WERI-Rb-1 (cell line): Measurements from ENCODE around the gene TAF1D.
"Not testable (repeated sequence)": the region's sequence is repeated elsewhere in the genome, so short reads cannot be mapped to it uniquely, and the experiment has no call there.

Experiments
- DNase-seq: peaks from one replicate; pipeline ENCODE4 v3.0.0-alpha.2; 2020
- H3K27ac ChIP-seq: fragments of 250-450 bp; sonication (Bioruptor Pico); 2 replicates; pipeline ENCODE4 v1.5.1; 2020; ENCODE audit warnings: mild to moderate bottlenecking, moderate library complexity
- H3K27me3 ChIP-seq: fragments of 250-450 bp; sonication (Bioruptor Pico); 2 replicates; pipeline ENCODE4 v1.5.1; 2021; ENCODE audit warnings: mild to moderate bottlenecking, low read depth, moderate library complexity; ENCODE audit not compliant: insufficient read depth, severe bottlenecking
- H3K36me3 ChIP-seq: fragments of 250-450 bp; sonication (Bioruptor Pico); 2 replicates; pipeline ENCODE4 v1.5.1; 2020; ENCODE audit warnings: mild to moderate bottlenecking, moderate library complexity
- H3K4me3 ChIP-seq: 2 replicates; pipeline ENCODE4 v1.5.1; 2011; ENCODE audit warnings: low read depth, mild to moderate bottlenecking, control low read depth, low read length
- H3K9me3 ChIP-seq: fragments of 250-450 bp; sonication (Bioruptor Pico); 2 replicates; pipeline ENCODE4 v1.5.1; 2021; ENCODE audit warnings: mild to moderate bottlenecking, moderate library complexity; ENCODE audit not compliant: severe bottlenecking
- CTCF ChIP-seq: IDR thresholded peaks from 2 replicates; pipeline ENCODE4 v1.5.1; 2011; ENCODE audit warnings: low read depth, mild to moderate bottlenecking, control low read depth, inconsistent platforms, low read length

Gene TAF1D

GRCh38 chr11:93757301-93757700 is 16.0 kb upstream of the TAF1D start:
- no peaks in the 10 kb centered on the region for H3K27me3 ChIP-seq
- no peak overlapping the region for H3K27ac ChIP-seq
- H3K36me3 ChIP-seq = peaks cover 53% of the 10 kb centered on the region
- no peaks in the 10 kb centered on the region for H3K9me3 ChIP-seq
- no peak for DNase-seq
- TF ChIP-seq CTCF = no peak
- no peak overlapping the region for H3K4me3 ChIP-seq

GRCh38 chr11:93756748-93757147 is 15.5 kb upstream of the TAF1D start:
- Histone ChIP-seq H3K9me3 (no peaks in the 10 kb centered on the region), H3K4me3 (no peak overlapping the region), H3K27ac (no peak overlapping the region), H3K36me3 (peaks cover 53% of the 10 kb centered on the region), H3K27me3 (no peaks in the 10 kb centered on the region)
- no peak for TF ChIP-seq CTCF
- DNase-seq = no peak

GRCh38 chr11:93753241-93753640 is 11.9 kb upstream of the TAF1D start:
- no peak for TF ChIP-seq CTCF
- H3K27me3 ChIP-seq = no peaks in the 10 kb centered on the region
- no peak for DNase-seq
- no peak overlapping the region for H3K4me3 ChIP-seq
- H3K9me3 ChIP-seq = no peaks in the 10 kb centered on the region
- H3K27ac ChIP-seq = no peak overlapping the region
- H3K36me3 ChIP-seq = peaks cover 26% of the 10 kb centered on the region

GRCh38 chr11:93751001-93751400 is 9.7 kb upstream of the TAF1D start:
- no peak for TF ChIP-seq CTCF

DNA sequence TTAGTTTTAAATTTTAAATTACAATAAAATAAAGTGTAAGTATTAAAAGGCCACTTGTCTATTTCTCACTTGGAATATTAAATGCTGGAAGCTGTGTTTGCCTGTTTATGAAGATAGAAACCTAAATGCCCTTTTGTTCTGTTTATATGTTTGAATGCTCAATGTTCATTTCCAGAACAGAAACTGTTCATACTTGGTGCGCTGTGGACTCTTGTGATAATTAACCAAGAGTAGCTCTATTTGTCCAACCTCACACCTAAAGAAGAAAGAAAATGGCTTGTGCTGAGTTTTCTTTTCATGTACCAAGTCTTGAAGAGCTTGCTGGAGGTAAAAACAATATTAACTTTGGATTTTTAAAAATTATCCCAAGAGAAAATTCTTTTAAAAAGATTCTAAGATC is 5.8 kb upstream of the TAF1D start:
- Histone ChIP-seq H3K27ac (no peak overlapping the region), H3K4me3 (no peak overlapping the region), H3K9me3 (no peaks in the 10 kb centered on the region), H3K36me3 (peaks cover 8% of the 10 kb centered on the region), H3K27me3 (no peaks in the 10 kb centered on the region)
- no peak for TF ChIP-seq CTCF
- no peak for DNase-seq

More at GRCh38 chr11:93751001-93751400, 9.7 kb upstream of the TAF1D start:
- Histone ChIP-seq H3K4me3 (no peak overlapping the region), H3K9me3 (no peaks in the 10 kb centered on the region), H3K27ac (no peak overlapping the region), H3K27me3 (no peaks in the 10 kb centered on the region), H3K36me3 (peaks cover 9% of the 10 kb centered on the region)
- no peak for DNase-seq

- H3K9me3 ChIP-seq = no peaks in the 10 kb centered on the region
- no peak for DNase-seq
- peak overlapping the region; percentile 83 for H3K27ac ChIP-seq
- no peak overlapping the region for H3K4me3 ChIP-seq
- no peak for TF ChIP-seq CTCF
- no peaks in the 10 kb centered on the region for H3K27me3 ChIP-seq
- H3K36me3 ChIP-seq = peaks cover 8% of the 10 kb centered on the region
Observed at GRCh38 chr11:93746101-93746500, 4.8 kb upstream of the TAF1D start.

DNA sequence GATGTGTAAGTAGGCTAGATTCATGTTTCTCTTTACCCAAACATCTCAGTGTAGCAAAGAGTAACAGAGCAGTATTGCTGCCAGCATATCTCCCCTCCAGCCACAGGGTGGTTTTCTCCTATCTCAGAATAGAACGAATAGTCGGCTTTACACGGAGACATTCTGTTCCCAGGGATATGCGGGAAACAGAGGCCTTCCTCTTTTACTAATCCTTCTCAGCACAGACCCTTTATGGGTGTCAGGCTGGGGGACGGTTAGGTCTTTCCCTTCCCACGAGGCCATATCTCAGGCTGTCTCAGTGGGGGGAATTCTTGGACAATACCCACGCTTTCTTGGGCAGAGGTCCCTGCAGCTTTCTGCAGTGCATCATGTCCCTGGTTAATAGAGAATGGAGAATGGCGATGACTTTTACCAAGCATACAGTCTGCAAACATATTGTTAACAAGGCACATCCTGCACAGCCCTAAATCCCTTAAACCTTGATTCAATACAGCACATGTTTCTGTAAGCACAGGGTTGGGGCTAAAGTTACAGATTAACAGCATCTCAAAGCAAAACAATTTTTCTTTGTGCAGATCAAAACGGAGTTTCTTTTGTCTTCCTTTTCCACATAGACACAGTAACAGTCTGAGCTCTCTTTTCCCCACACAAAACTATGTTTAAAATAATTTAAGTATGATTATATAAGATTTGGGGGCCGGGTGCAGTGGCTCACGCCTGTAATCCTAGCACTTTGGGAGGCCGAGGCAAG is 3.9 kb upstream of the TAF1D start:
- H3K36me3 ChIP-seq, H3K9me3 ChIP-seq, H3K27me3 ChIP-seq: not testable (repeated sequence)
- Histone ChIP-seq H3K4me3 (peak overlapping the region; percentile 24), H3K27ac (peak overlapping the region; percentile 83)
- peak; percentile 53 for DNase-seq
